Ammon's horn (tissue), 1 donor: ENCODE results near the gene PRR13.
"Not testable (repeated sequence)": the region's sequence is repeated elsewhere in the genome, so short reads cannot be mapped to it uniquely, and the experiment has no call there.

Experiments
- DNase-seq: peaks from one replicate; pipeline ENCODE4 v3.0.0-alpha.2; 2016; ENCODE audit warnings: low spot score

PRR13 gene

GRCh38 chr12:53441040-53441833 is at the start of gene PRR13:
TSS of gene PRR13 (plus strand) at chr12:53441734. CDS start at chr12:53442715, 981 bp downstream.
- peak; percentile 100 for DNase-seq

- DNase-seq: no peak
Measured at GRCh38 chr12:53399896-53400295, 41.6 kb upstream of the PRR13 start.

- DNase-seq: not testable (repeated sequence)
Measured at GRCh38 chr12:53402351-53402750, 39.2 kb upstream of the PRR13 start.

GRCh38 chr12:53402871-53403270 is 38.7 kb upstream of the PRR13 start:
- DNase-seq: no peak

GRCh38 chr12:53410951-53411350 is 30.6 kb upstream of the PRR13 start:
- no peak for DNase-seq

- no peak for DNase-seq
Measured at GRCh38 chr12:53413485-53414204, 27.9 kb upstream of the PRR13 start.

GRCh38 chr12:53414756-53415417 is 26.6 kb upstream of the PRR13 start:
- no peak for DNase-seq

GRCh38 chr12:53415752-53416389 is 25.7 kb upstream of the PRR13 start:
- DNase-seq: not testable (repeated sequence)

- not testable (repeated sequence) for DNase-seq
Measured at GRCh38 chr12:53417291-53417816, 24.2 kb upstream of the PRR13 start.

- no peak for DNase-seq
Measured at GRCh38 chr12:53418221-53418620, 23.3 kb upstream of the PRR13 start.

- DNase-seq: no peak
Measured at GRCh38 chr12:53419756-53420155, 21.8 kb upstream of the PRR13 start.

GRCh38 chr12:53422247-53422646 is 19.3 kb upstream of the PRR13 start:
- DNase-seq: not testable (repeated sequence)

- DNase-seq: no peak
Measured at GRCh38 chr12:53423597-53423996, 17.9 kb upstream of the PRR13 start, which contains the start of gene AMHR2. TSS of gene AMHR2 (plus strand) at chr12:53423855. CDS start at chr12:53423935, 80 bp downstream.

- DNase-seq: no peak
Measured at GRCh38 chr12:53424626-53425514, 16.7 kb upstream of the PRR13 start.

GRCh38 chr12:53425515-53426150 is 15.9 kb upstream of the PRR13 start:
- no peak for DNase-seq

- DNase-seq: no peak
Measured at GRCh38 chr12:53427905-53428594, 13.5 kb upstream of the PRR13 start.

- DNase-seq: no peak
Measured at GRCh38 chr12:53428741-53429140, 12.8 kb upstream of the PRR13 start.

GRCh38 chr12:53430116-53430515 is 11.4 kb upstream of the PRR13 start:
- DNase-seq: no peak

- DNase-seq: no peak
Measured at GRCh38 chr12:53431187-53431586, 10.3 kb upstream of the PRR13 start.

- not testable (repeated sequence) for DNase-seq
Measured at GRCh38 chr12:53435326-53435725, 6.2 kb upstream of the PRR13 start.
